ENCODE data around the gene RAB3GAP1.
"Not testable (repeated sequence)": the region's sequence is repeated elsewhere in the genome, so short reads cannot be mapped to it uniquely, and the experiment has no call there.

The RAB3GAP1 gene

DNA sequence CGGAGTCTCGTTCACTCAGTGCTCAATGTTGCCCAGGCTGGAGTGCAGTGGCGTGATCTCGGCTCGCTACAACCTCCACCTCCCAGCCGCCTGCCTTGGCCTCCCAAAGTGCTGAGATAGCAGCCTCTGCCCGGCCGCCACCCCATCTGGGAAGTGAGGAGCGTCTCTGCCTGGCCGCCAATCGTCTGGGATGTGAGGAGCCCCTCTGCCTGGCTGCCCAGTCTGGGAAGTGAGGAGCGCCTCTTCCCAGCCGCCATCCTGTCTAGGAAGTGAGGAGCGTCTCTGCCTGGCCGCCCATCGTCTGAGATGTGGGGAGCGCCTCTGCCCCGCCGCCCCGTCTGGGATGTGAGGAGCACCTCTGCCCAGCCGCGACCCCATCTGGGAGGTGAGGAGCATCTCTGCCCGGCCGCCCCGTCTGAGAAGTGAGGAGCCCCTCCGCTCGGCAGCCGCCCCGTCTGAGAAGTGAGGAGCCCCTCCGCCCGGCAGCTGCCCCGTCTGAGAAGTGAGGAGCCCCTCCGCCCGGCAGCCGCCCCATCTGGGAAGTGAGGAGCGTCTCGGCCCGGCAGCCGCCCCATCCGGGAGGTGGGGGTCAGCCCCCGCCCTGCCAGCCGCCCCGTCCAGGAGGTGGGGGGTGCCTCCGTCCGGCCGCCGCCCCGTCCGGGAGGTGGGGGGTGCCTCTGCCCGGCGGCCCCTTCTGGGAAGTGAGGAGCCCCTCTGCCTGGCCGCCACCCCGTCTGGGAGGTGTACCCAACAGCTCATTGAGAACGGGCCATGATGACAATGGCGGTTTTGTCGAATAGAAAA lies 53.6 kb downstream of the RAB3GAP1 start:
- DNase-seq = not testable (repeated sequence)

- no peak for DNase-seq
Observed at GRCh38 chr2:135113322-135113721, 61.2 kb downstream of the RAB3GAP1 start.

DNA sequence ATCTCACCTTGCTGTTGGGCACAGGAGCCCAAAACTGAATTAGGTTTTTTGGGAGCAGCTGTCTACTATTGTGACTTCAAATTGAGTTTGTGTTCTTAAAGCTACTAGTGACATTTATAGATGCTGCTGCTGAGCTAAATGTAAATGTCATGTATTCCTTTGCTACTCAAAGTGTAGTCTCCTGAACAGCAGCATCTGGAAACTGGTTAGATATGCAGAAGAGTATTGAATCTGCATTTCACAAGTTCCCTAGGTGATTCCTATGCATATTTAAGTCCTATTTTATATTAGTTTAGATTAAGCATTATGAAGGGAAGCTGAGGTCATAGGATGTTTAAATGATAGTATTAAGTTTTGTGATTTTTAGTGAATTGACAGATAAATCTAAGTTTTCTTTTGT lies 67.5 kb downstream of the RAB3GAP1 start:
- no peak for DNase-seq

DNA sequence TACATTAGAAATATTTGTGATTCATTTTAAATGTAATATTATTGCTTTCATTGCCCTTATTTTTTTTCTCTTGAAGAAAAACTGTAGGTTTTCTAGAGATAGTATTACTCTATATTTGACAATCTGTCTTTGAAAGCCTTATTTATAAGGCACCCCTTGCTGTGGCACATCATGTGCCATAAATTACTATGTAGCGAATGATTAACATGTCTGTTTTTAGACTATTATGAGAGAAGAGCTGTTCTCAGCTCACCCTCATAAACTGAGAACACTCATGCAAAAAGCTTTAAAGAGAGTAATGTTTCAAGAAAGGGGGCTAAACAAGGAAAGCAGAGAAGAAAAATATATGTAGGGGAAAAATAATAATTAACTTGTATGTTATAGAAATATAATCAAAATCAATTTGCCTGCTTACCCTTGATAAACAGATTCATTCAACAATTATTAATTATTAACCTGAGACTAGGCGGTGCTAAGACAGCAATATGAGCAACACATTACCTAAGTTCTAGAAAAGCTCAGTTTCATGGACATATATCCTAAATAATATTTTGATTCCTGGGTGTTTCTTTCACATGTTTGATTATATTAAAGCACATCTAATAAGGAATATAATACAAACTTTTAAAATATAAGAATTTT lies 69.0 kb downstream of the RAB3GAP1 start:
- DNase-seq = no peak

DNA sequence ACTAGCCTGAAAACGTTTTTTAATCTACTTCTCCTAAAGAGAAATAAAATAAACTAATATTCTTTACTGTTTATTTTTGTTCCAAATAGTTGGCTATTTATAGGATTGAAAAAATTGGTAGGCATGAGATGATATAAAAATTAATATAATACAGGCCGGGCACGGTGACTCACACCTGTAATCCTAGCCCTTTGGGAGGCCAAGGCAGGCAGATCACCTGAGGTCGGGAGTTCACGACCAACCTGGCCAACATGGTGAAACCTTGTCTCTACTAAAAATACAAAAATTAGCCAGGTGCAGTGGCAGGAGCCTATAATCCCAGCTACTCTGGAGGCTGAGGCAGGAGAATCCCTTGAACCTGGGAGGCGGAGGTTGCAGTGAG lies 69.6 kb downstream of the RAB3GAP1 start:
- DNase-seq = not testable (repeated sequence)

- no peak for DNase-seq
Observed at GRCh38 chr2:135124924-135125886, 73.1 kb downstream of the RAB3GAP1 start.

DNA sequence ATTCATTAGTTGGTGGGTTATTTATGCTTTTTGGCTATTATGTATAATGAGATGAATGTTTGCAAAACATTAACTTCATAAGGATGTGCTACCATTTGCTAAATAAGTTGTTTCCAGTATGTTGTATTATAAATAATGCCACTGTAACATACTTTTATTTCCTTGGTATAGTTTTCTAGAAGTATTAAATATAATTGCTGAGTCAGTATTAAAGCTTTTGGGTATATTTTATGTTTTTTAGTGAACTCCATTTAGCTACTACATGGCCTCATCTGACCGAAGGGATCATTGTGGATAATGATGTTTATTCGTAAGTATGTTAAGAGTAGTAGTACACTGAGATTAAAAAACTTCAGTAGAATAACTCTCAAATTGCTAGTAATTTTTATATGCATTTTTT lies 73.8 kb downstream of the RAB3GAP1 start:
- no peak for DNase-seq

GRCh38 chr2:135130751-135131150 lies 78.7 kb downstream of the RAB3GAP1 start:
- no peak for DNase-seq

DNA sequence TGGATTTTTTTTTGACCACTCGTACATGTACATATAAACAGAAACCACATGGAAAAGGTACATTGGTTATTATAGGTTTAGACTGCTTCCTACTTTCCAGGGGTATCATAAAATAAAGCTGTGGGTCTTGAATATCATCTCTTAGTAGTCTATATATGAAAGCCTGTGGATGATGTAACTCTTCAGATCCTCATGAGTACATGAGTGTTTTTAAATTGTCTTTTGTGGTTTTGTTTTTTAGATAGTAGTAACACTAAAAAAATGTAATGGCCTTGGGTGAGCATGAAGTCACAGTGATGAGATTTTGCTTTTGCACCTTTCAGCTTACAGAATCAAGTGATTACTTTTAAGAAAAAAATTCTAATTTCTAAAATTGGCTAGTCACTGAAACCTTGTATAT lies 80.2 kb downstream of the RAB3GAP1 start:
- no peak for DNase-seq

DNA sequence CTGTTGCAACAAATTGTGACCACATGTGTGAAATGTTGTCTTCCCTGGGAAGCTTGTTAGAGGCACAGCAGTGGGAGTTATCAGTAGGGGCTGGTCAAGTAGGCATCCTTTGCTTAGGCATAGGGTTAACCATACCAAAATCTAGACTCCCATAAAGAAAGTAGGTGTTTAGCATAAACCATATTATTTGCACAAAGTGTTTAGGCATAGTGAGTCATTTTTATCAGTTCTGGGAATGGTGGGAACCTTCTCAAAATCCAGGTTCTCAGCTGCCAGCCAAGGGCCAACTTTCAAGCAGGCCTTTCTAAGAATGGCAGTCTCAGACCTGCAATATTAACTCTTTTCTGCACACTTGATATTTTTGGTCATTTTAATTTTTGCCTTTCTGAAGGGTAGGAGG lies 88.5 kb downstream of the RAB3GAP1 start:
- DNase-seq = no peak

GRCh38 chr2:135142323-135142722 lies 90.2 kb downstream of the RAB3GAP1 start:
- DNase-seq = no peak

DNA sequence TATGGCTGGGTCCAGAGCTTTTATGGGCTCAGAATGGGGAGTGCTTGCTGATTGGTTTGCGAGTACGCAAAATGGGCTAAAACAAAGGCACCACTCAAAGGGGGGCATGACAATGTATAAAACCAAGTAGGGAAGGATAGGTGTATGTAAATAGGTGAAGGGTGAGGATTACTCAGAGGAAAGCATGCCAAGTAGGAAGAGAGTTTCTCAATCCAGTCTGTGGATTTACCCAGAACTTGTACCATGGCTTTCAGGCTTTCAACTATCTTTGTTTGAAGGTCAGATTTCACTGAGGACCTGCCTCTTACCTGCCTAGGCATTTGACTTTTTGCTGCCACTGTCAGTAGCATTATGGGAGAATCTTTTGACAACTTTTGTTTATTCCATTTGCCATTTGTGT lies 92.3 kb downstream of the RAB3GAP1 start:
- DNase-seq = no peak

- DNase-seq = no peak
Observed at GRCh38 chr2:135149251-135149650, 97.2 kb downstream of the RAB3GAP1 start.

- DNase-seq = no peak
Observed at GRCh38 chr2:135150725-135151124, 98.6 kb downstream of the RAB3GAP1 start.

DNA sequence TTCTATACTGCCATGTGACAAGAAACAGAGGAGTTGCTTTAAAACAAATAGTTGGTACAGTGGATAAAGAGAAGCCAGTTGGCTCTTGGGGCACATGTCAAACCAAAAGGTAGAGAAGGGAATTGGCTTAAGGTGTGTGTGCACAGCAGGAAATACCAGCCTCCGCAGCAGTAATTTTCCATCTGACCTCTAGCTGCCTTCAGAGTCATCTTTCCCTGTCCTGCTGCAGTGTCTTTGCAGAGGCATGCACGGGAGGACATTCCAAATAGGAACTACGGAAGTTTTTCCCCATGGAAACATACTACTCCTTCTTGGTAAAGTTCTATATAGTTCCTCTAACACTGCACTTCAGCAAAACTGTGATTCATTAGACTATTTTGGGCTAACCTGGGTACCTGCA lies 99.5 kb downstream of the RAB3GAP1 start:
- no peak for DNase-seq

DNA sequence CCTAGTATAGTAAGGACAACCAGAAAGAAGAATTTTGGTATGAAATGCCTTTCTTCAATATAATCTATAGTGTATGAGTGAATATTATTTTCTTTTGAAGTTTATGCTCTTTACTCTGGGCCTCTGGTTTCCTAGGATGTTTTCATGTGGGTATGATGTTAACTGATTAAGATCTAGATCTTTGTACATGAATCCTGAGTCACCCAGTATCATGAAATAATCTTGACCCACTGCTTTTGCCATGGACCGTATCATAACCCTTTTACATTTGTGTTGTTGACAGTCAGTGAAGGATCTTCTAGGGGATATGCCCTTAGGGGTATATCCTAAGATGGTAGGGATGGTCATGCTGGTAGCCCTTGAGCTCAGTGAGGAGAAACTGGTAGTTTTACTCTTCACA lies 100.3 kb downstream of the RAB3GAP1 start:
- no peak for DNase-seq

GRCh38 chr2:135154962-135155361 lies 102.9 kb downstream of the RAB3GAP1 start:
- no peak for DNase-seq

GRCh38 chr2:135157856-135158255 lies 105.8 kb downstream of the RAB3GAP1 start:
- DNase-seq = no peak

DNA sequence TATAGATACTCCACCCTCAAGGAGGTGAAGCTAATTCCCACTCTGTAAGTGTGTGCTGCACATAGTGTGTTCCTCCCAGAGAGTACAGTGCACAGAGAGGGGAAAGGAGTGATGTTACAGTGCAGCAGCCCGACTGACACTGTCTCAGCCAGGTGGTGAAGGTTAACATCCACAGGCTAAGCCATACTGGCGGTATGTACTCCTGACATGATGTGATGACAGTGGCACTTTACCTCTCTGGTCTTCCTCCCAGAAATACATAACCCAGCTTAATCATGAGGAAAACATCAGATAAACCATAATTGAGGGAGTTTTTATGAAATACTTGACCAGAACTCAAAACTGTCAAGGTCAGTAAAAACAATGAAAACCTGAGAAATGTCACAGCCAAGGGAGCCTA lies 107.1 kb downstream of the RAB3GAP1 start:
- DNase-seq = no peak

- no peak for DNase-seq
Observed at GRCh38 chr2:135162377-135162776, 110.3 kb downstream of the RAB3GAP1 start.

GRCh38 chr2:135162786-135163185 lies 110.7 kb downstream of the RAB3GAP1 start:
- no peak for DNase-seq

- no peak for DNase-seq
Observed at GRCh38 chr2:135163306-135163705, 111.2 kb downstream of the RAB3GAP1 start.

- DNase-seq = no peak
Observed at GRCh38 chr2:135163901-135164300, 111.8 kb downstream of the RAB3GAP1 start.
